COR-L47 (cell line): ENCODE results near the gene KLHL13.

Experiments
- DNase-seq: peaks from one replicate; lab custom pipeline; 2025; lab: John Stamatoyannopoulos, UW

KLHL13 gene

DNA sequence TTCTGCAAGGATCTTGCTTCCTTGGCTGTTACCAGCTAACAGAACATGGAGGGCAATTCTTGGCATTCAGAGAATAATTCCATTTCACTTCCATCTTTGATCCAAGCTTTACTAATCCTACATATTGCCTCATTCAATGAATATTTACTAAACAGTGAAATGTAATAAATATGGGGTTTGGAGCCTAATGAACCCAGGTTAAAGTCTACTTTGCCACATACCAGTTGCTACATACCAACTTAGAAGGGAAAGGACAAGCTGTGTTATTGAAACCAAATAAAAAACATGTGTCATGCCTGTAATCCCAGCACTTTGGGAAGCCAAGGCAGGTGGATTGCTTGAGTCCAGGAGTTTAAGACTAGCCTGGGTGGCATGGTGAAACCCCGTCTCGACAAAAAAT lies 265.6 kb downstream of the KLHL13 start:
- no peak for DNase-seq
